ENCODE results near the gene SLC2A6.

GRCh38 chr9:133516256-133516960, 37.5 kb upstream of the SLC2A6 start:
- TF ChIP-seq YY1 (IDR thresholded peaks at IDR 0.05; ENCODE audit: low read depth) (no peak), CTCF (IDR thresholded peaks at IDR 0.05) (no peak), POLR2AphosphoS5 (IDR thresholded peaks at IDR 0.05; ENCODE audit: low read depth, low read length) (no peak), MXI1 (IDR thresholded peaks at IDR 0.05; ENCODE audit: low read depth, low read length) (no peak), FOSL2 (IDR thresholded peaks at IDR 0.05; ENCODE audit: borderline replicate concordance, low read depth) (no peak), NRF1 (IDR thresholded peaks at IDR 0.05; ENCODE audit: low read depth, low read length) (no peak), RAD21 (IDR thresholded peaks at IDR 0.05; ENCODE audit: low read length) (no peak), EZH2phosphoT487 (IDR thresholded peaks at IDR 0.05; ENCODE audit: borderline replicate concordance, low read depth) (no peak), CHD2 (IDR thresholded peaks at IDR 0.05; ENCODE audit: low read length, partially characterized antibody) (no peak)
- TF ChIP-seq, protein P1, sequence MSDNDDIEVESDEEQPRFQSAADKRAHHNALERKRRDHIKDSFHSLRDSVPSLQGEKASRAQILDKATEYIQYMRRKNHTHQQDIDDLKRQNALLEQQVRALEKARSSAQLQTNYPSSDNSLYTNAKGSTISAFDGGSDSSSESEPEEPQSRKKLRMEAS (IDR thresholded peaks at IDR 0.05; ENCODE audit: low read depth): no peak
- TF ChIP-seq, protein P2, sequence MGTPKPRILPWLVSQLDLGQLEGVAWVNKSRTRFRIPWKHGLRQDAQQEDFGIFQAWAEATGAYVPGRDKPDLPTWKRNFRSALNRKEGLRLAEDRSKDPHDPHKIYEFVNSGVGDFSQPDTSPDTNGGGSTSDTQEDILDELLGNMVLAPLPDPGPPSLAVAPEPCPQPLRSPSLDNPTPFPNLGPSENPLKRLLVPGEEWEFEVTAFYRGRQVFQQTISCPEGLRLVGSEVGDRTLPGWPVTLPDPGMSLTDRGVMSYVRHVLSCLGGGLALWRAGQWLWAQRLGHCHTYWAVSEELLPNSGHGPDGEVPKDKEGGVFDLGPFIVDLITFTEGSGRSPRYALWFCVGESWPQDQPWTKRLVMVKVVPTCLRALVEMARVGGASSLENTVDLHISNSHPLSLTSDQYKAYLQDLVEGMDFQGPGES (IDR thresholded peaks at IDR 0.05; ENCODE audit: low read depth, low read length): no peak

Data from SK-N-SH (cell line).